ENCODE results near the gene PLCB1.

Gene PLCB1

GRCh38 chr20:8934362-8934761 is 802.3 kb downstream of the PLCB1 start:
- TF ChIP-seq CTCF (IDR thresholded peaks at IDR 0.05; ENCODE audit: low read depth, low read length): no peak
- H3K4me3 ChIP-seq (ENCODE audit: low read depth, low read length): no peak overlapping the region
